Upper lobe of left lung (tissue), 6 donors: ENCODE results near the gene LSR. TPM values are rescaled to one million over a fixed set of nuclear protein-coding genes. Genes with fewer than 3 reads are reported as not detected.
A peak's percentile ranks its signal among the peaks of the same experiment; 100 is the strongest.

Experiments used
- ATAC-seq, 2 donors: fragments of 200-7000 bp; cut with Tn5 transposase; one replicate each; pipeline ENCODE4 v1.9.1; 2022; ENCODE audit warnings: mild to moderate bottlenecking in 2 of 2, moderate library complexity in 2 of 2; ENCODE audit not compliant: low FRiP score in 2 of 2
- DNase-seq, 2 donors: peaks; one replicate each; pipeline ENCODE4 v3.0.0-alpha.2; 2019 to 2020
- H3K27ac ChIP-seq, 4 donors: fragments of 200-600 bp; sonication (generic); one replicate each; pipeline ENCODE4 v1.5.1; 2016 to 2019
- H3K27me3 ChIP-seq, 4 donors: fragments of 200-600 bp; sonication (generic); one replicate each; pipeline ENCODE4 v1.5.1; 2017 to 2019
- H3K36me3 ChIP-seq, 4 donors: fragments of 200-600 bp; sonication (generic); one replicate each; pipeline ENCODE4 v1.5.1; 2016 to 2019
- H3K4me1 ChIP-seq, 4 donors: fragments of 200-600 bp; sonication (generic); one replicate each; pipeline ENCODE4 v1.5.1; 2018 to 2019
- H3K4me3 ChIP-seq, 4 donors: fragments of 200-600 bp; sonication (generic); one replicate each; pipeline ENCODE4 v1.5.1; 2017 to 2019; ENCODE audit warnings: mild to moderate bottlenecking in 2 of 4, moderate library complexity in 1 of 4
- H3K9me3 ChIP-seq, 4 donors: fragments of 200-600 bp; sonication (generic); one replicate each; pipeline ENCODE4 v1.5.1; 2018 to 2019
- CTCF ChIP-seq, 6 experiments: fragments of 450-650 bp in 4 of 6; fragments of 200-600 bp in 2 of 6; sonication (generic) in 2 of 6; IDR thresholded peaks; one replicate each; pipeline ENCODE4 v1.5.1; 2016 to 2019; ENCODE audit warnings: antibody characterized with exemption in 6 of 6
- EP300 ChIP-seq, 4 donors: sonication (generic); formaldehyde crosslinking; IDR thresholded peaks; one replicate each; pipeline ENCODE4 v1.5.1; 2017; ENCODE audit warnings: antibody characterized with exemption in 4 of 4, control low read depth in 2 of 4
- POLR2A ChIP-seq, 4 donors: fragments of 450-650 bp; IDR thresholded peaks; one replicate each; pipeline ENCODE4 v1.5.1; 2016 to 2017; ENCODE audit warnings: antibody characterized with exemption in 4 of 4, mild to moderate bottlenecking in 2 of 4
- POLR2AphosphoS5 ChIP-seq, 2 donors: sonication (generic); formaldehyde crosslinking; IDR thresholded peaks; one replicate each; pipeline ENCODE4 v1.5.1; 2017; ENCODE audit warnings: antibody characterized with exemption in 2 of 2
- WGBS, 2 donors: methylation state at CpG; one replicate each; pipeline ENCODE4 v1.1.5; 2017 to 2018; 5-methylcytosine and 5-hydroxymethylcytosine counted together
- total RNA-seq, 6 donors: library from RNA; depleted of rRNA in 4 of 6; stranded (reverse); fragments of >200 nt in 4 of 6; gene quantifications; one replicate each; pipeline versions ENCODE4 v1.1.0 to v1.2.1, GENCODE V29; 2016 to 2021
- donor health status: DM: no; HTN: no; CAD: no; lungs with moderate emphysema.
- donor health status: DM: no; HTN: yes; CAD: no; lungs with severe emphysema.

Gene LSR
- total RNA-seq, 6 donors from 2014 or later, result 54.5 to 151 (median 76.5) TPM

GRCh38 chr19:35311901-35312665 is 63.3 kb downstream of the LSR start:
- Histone ChIP-seq H3K36me3 (no peaks in the 10 kb centered on the region), H3K4me1 (peaks cover 0 to 26% (median 15%) of the 10 kb centered on the region in 4 donors), H3K27ac (peak overlapping the region in 1 of 4 donors; percentile 42), H3K27me3 (no peaks in the 10 kb centered on the region), H3K9me3 (no peaks in the 10 kb centered on the region), H3K4me3 (no peak overlapping the region)
- no peak for ATAC-seq
- TF ChIP-seq POLR2A (IDR thresholded peaks at IDR 0.05) (no peak), POLR2AphosphoS5 (IDR thresholded peaks at IDR 0.05) (no peak), CTCF (IDR thresholded peaks at IDR 0.05) (no peak), EP300 (IDR thresholded peaks at IDR 0.05) (no peak)
- WGBS, 2 donors, result 70 to 75% methylated on average over 14 to 21 of the region's 21 CpGs
- peak in 1 of 2 donors; percentile 61 for DNase-seq

- no peaks in the 10 kb centered on the region for H3K9me3 ChIP-seq
- no peak for TF ChIP-seq EP300 (IDR thresholded peaks at IDR 0.05)
- TF ChIP-seq POLR2AphosphoS5 (IDR thresholded peaks at IDR 0.05), result no peak
- peaks cover 0 to 38% (median 21%) of the 10 kb centered on the region in 4 donors for H3K4me1 ChIP-seq
- DNase-seq (no peak), ATAC-seq (no peak)
- 30 to 53% methylated on average over 7 of the region's 7 CpGs for WGBS, 2 donors
- no peak overlapping the region for H3K4me3 ChIP-seq
- no peak overlapping the region for H3K27ac ChIP-seq
- no peaks in the 10 kb centered on the region for H3K27me3 ChIP-seq
- H3K36me3 ChIP-seq, result no peaks in the 10 kb centered on the region
These were observed 64.8 kb downstream of the LSR start for GRCh38 chr19:35313587-35313986.

- TF ChIP-seq POLR2AphosphoS5 (IDR thresholded peaks at IDR 0.05), result no peak
- TF ChIP-seq EP300 (IDR thresholded peaks at IDR 0.05), result no peak
- no peak for TF ChIP-seq POLR2A (IDR thresholded peaks at IDR 0.05)
- no peak for TF ChIP-seq CTCF (IDR thresholded peaks at IDR 0.05)
- WGBS, 2 donors, result 88 to 89% methylated on average over 8 of the region's 8 CpGs
- H3K27me3 ChIP-seq, result no peaks in the 10 kb centered on the region
- H3K4me1 ChIP-seq, result peaks cover 2 to 40% (median 20%) of the 10 kb centered on the region in 4 donors
- no peak overlapping the region for H3K4me3 ChIP-seq
- no peak overlapping the region for H3K27ac ChIP-seq
- ATAC-seq (no peak), DNase-seq (no peak)
- no peaks in the 10 kb centered on the region for H3K9me3 ChIP-seq
- no peaks in the 10 kb centered on the region for H3K36me3 ChIP-seq
These were observed 65.2 kb downstream of the LSR start for GRCh38 chr19:35314031-35314430.

GRCh38 chr19:35314858-35315470 is 66.2 kb downstream of the LSR start:
- Histone ChIP-seq H3K4me1 (peaks cover 6 to 38% (median 20%) of the 10 kb centered on the region in 4 donors), H3K4me3 (no peak overlapping the region), H3K9me3 (no peaks in the 10 kb centered on the region), H3K36me3 (no peaks in the 10 kb centered on the region), H3K27ac (no peak overlapping the region), H3K27me3 (no peaks in the 10 kb centered on the region)
- ATAC-seq, result no peak
- no peak for DNase-seq
- TF ChIP-seq EP300 (IDR thresholded peaks at IDR 0.05), result no peak
- TF ChIP-seq POLR2A (IDR thresholded peaks at IDR 0.05), result no peak
- no peak for TF ChIP-seq CTCF (IDR thresholded peaks at IDR 0.05)
- TF ChIP-seq POLR2AphosphoS5 (IDR thresholded peaks at IDR 0.05), result no peak
- 87 to 90% methylated on average over 10 of the region's 10 CpGs for WGBS, 2 donors

GRCh38 chr19:35315883-35316282 is 67.1 kb downstream of the LSR start:
- 77 to 84% methylated on average over 3 to 9 of the region's 9 CpGs for WGBS, 2 donors
- TF ChIP-seq POLR2AphosphoS5 (IDR thresholded peaks at IDR 0.05), result no peak
- no peak for TF ChIP-seq EP300 (IDR thresholded peaks at IDR 0.05)
- TF ChIP-seq CTCF (IDR thresholded peaks at IDR 0.05), result no peak
- TF ChIP-seq POLR2A (IDR thresholded peaks at IDR 0.05), result no peak

More at GRCh38 chr19:35315883-35316282, 67.1 kb downstream of the LSR start:
- H3K36me3 ChIP-seq, result no peaks in the 10 kb centered on the region
- no peaks in the 10 kb centered on the region for H3K27me3 ChIP-seq
- peaks cover 6 to 33% (median 19%) of the 10 kb centered on the region in 4 donors for H3K4me1 ChIP-seq
- ATAC-seq, result no peak
- no peak overlapping the region for H3K27ac ChIP-seq
- H3K4me3 ChIP-seq, result no peak overlapping the region
- DNase-seq, result no peak
- H3K9me3 ChIP-seq, result no peaks in the 10 kb centered on the region
